ENCODE data around the gene FXYD5. TPM values are rescaled to one million over a fixed set of nuclear protein-coding genes. Genes with fewer than 3 reads are reported as not detected.

FXYD5 gene
- 51.3 and 72.5 TPM in 2 replicates for total RNA-seq

GRCh38 chr19:35154525-35155406 is at the start of gene FXYD5:
FXYD5 (plus strand) TSS chr19:35154735; CDS start chr19:35155551, 816 bp downstream.

GRCh38 chr19:35115177-35115951 is 39.2 kb upstream of the FXYD5 start, which contains the start of gene FXYD3:
FXYD3 (plus strand) TSS chr19:35115823; CDS start chr19:35119377, 3,554 bp downstream.

GRCh38 chr19:35134601-35135242 is 19.8 kb upstream of the FXYD5 start, which contains the start of gene LGI4:
LGI4 (minus strand) TSS chr19:35135059; CDS start chr19:35134680, 379 bp downstream.

GRCh38 chr19:35138305-35138892 is 16.1 kb upstream of the FXYD5 start, which contains the start of gene FXYD1:
FXYD1 (plus strand) TSS chr19:35138824; CDS start chr19:35140080, 1,256 bp downstream.

GRCh38 chr19:35143231-35143715 is 11.3 kb upstream of the FXYD5 start, which contains the start of gene FXYD7:
FXYD7 (plus strand) TSS chr19:35143255; CDS start chr19:35143334, 79 bp downstream.

Small RNA genes within 50 kb of the gene (small RNA-seq; reads per million reads assigned to genes)
- gene AC020907.2, result not detected

Other genes with a start within 250 kb of the FXYD5 start
- 4.0 and 4.5 TPM in 2 replicates for gene ZNF30, start 227.8 kb upstream of the FXYD5 start, total RNA-seq
- gene ZNF792, start 190.5 kb upstream of the FXYD5 start, total RNA-seq, result 24.3 and 30.2 TPM in 2 replicates
- gene GRAMD1A, start 154.4 kb upstream of the FXYD5 start, total RNA-seq, result 61.4 and 71.5 TPM in 2 replicates
- gene SCN1B, start 124.3 kb upstream of the FXYD5 start, total RNA-seq, result 10.6 and 11.6 TPM in 2 replicates
- 0.13 TPM in 1 of 2 replicates, not detected in the other for gene HPN, start 113.0 kb upstream of the FXYD5 start, total RNA-seq
- gene FXYD3, start 38.9 kb upstream of the FXYD5 start, total RNA-seq, result not detected in 2 replicates
- gene LGI4, start 19.7 kb upstream of the FXYD5 start, total RNA-seq, result not detected in 2 replicates
- not detected in 2 replicates for gene FXYD1, start 15.9 kb upstream of the FXYD5 start, total RNA-seq
- gene FXYD7, start 11.5 kb upstream of the FXYD5 start, total RNA-seq, result not detected in 2 replicates
- not detected in 2 replicates for gene FAM187B, start 74.0 kb downstream of the FXYD5 start, total RNA-seq
- gene LSR, start 94.3 kb downstream of the FXYD5 start, total RNA-seq, result 0.27 and 0.36 TPM in 2 replicates
- 41.4 and 46.5 TPM in 2 replicates for gene USF2, start 114.2 kb downstream of the FXYD5 start, total RNA-seq
- not detected in 2 replicates for gene HAMP, start 127.8 kb downstream of the FXYD5 start, total RNA-seq
- gene MAG, start 137.4 kb downstream of the FXYD5 start, total RNA-seq, result 0.27 TPM in 1 of 2 replicates, not detected in the other
- 1.1 TPM in 1 of 2 replicates, not detected in the other for gene CD22, start 174.5 kb downstream of the FXYD5 start, total RNA-seq
- gene FFAR1, start 193.2 kb downstream of the FXYD5 start, total RNA-seq, result not detected in 2 replicates
- not detected in 2 replicates for gene FFAR3, start 203.7 kb downstream of the FXYD5 start, total RNA-seq
- not detected in 2 replicates for gene GPR42, start 216.3 kb downstream of the FXYD5 start, total RNA-seq

Data from thoracic aorta endothelial cell (primary cell).